ENCODE results near the gene FHL5.

The FHL5 gene

DNA sequence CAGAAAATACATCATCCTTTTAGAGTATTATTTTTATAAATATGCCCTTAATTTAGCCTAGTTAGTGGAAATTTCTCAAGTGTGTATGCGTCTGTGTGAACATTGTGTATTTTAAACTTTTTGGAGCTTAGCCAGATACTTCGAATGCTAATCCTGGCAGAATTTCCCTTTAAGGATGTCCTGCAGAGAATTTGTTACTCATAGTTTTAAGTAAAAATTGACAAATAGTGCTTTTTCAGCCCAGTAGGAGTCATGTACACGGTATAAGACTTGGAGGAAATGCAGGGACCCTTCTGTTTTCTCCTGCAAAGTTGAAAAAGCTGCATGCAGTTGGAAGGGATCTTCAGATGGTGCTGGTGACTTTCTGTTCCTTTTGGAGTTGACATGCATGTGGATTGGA lies at the start of gene FHL5:
TSS of gene FHL5 (plus strand) at position 243 of the 400 bp plus-strand sequence. CDS start 40,486 bp downstream, outside the sequence.
- no peak for DNase-seq (ENCODE audit: insufficient read length, low spot score)
- no peak for FAIRE-seq
- no peak for TF ChIP-seq CTCF (IDR thresholded peaks at IDR 0.05; ENCODE audit: insufficient read depth, missing control alignments)

GRCh38 chr6:96520171-96521115 lies 42.5 kb upstream of the FHL5 start:
- FAIRE-seq (peak; percentile 32), DNase-seq (ENCODE audit: insufficient read length, low spot score) (no peak)
- TF ChIP-seq CTCF (IDR thresholded peaks at IDR 0.05; ENCODE audit: insufficient read depth, missing control alignments): no peak

DNA sequence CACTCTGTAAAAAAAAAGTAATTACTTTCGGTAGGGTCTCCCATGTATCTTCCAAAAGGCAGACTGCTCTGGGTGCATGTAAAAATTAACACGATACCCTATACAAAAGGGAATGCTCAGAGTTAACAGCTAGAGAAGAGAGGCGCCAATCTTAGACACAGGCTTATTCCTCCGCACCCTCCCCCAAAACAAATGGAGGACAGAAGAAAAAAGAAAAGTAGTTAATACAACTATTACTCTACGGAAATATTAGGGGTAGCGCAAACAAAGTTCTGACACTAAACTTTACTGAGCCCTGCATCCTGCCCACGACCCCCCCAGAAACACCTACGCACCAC lies 41.7 kb upstream of the FHL5 start:
- TF ChIP-seq CTCF (IDR thresholded peaks at IDR 0.05; ENCODE audit: insufficient read depth, missing control alignments): no peak
- no peak for DNase-seq (ENCODE audit: insufficient read length, low spot score)
- no peak for FAIRE-seq

- no peak for FAIRE-seq
- TF ChIP-seq CTCF (IDR thresholded peaks at IDR 0.05; ENCODE audit: insufficient read depth, missing control alignments): no peak
- DNase-seq (ENCODE audit: insufficient read length, low spot score): peak; percentile 21
These were observed 41.1 kb upstream of the FHL5 start, which contains the start of gene UFL1 for GRCh38 chr6:96521644-96522464. Gene UFL1, plus strand, starts transcription at chr6:96521806. Its CDS starts 68 bp downstream, at chr6:96521874.

- TF ChIP-seq CTCF (IDR thresholded peaks at IDR 0.05; ENCODE audit: insufficient read depth, missing control alignments): no peak
- FAIRE-seq (no peak), DNase-seq (ENCODE audit: insufficient read length, low spot score) (no peak)
These were observed 40.4 kb upstream of the FHL5 start for GRCh38 chr6:96522465-96523009.

DNA sequence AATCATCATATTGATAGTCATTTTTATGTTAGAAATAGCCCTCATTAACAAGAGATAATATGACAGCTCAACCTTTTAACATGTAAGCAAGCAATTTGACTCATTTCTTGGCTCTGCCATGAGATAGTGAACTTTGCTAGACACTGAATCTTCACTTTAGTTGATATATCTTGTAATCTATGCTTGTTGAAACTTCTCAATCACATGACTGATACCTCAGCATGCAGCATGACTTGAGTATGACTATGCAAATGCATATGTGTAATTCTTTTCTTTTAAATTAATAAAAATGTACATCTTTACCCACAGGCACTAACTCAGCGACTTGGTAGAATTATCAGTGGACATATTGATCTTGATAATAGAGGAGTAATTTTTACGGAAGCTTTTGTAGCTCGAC lies 34.7 kb upstream of the FHL5 start:
- no peak for FAIRE-seq
- no peak for TF ChIP-seq CTCF (IDR thresholded peaks at IDR 0.05; ENCODE audit: insufficient read depth, missing control alignments)
- DNase-seq (ENCODE audit: insufficient read length, low spot score): no peak

Data from D721Med (cell line).